ENCODE data around the gene ABHD16A. TPM values are rescaled to one million over a fixed set of nuclear protein-coding genes. Genes with fewer than 3 reads are reported as not detected.

The ABHD16A gene
- total RNA-seq, 4 donors from 2014 or later, result 44.1 to 92.6 (median 63.1) TPM

GRCh38 chr6:31742894-31743293 is 39.8 kb upstream of the ABHD16A start:
- no peak overlapping the region for H3K4me3 ChIP-seq
- no peaks in the 10 kb centered on the region for H3K27me3 ChIP-seq
- no peaks in the 10 kb centered on the region for H3K9me3 ChIP-seq
- H3K27ac ChIP-seq, result no peak overlapping the region
- DNase-seq, result no peak
- no peaks in the 10 kb centered on the region for H3K36me3 ChIP-seq
- peaks cover 4 to 22% (median 20%) of the 10 kb centered on the region in 4 donors for H3K4me1 ChIP-seq
- TF ChIP-seq CTCF (IDR thresholded peaks at IDR 0.05) (no peak), POLR2A (IDR thresholded peaks at IDR 0.05) (no peak)

- no peak overlapping the region for H3K4me3 ChIP-seq
- H3K27me3 ChIP-seq, result no peaks in the 10 kb centered on the region
- peaks cover 6 to 33% (median 31%) of the 10 kb centered on the region in 4 donors for H3K4me1 ChIP-seq
- H3K27ac ChIP-seq, result no peak overlapping the region
- TF ChIP-seq POLR2A (IDR thresholded peaks at IDR 0.05), result no peak
- TF ChIP-seq CTCF (IDR thresholded peaks at IDR 0.05), result no peak
- no peaks in the 10 kb centered on the region for H3K36me3 ChIP-seq
- no peaks in the 10 kb centered on the region for H3K9me3 ChIP-seq
- DNase-seq, result no peak
Measured at GRCh38 chr6:31741815-31742214, 38.7 kb upstream of the ABHD16A start.

- Histone ChIP-seq H3K4me3 (peak overlapping the region; percentile 63 to 91 (median 70)), H3K36me3 (no peaks in the 10 kb centered on the region), H3K4me1 (peaks cover 9 to 36% (median 33%) of the 10 kb centered on the region in 4 donors), H3K9me3 (no peaks in the 10 kb centered on the region), H3K27ac (peak overlapping the region; percentile 73 to 96 (median 94)), H3K27me3 (no peaks in the 10 kb centered on the region)
- TF ChIP-seq POLR2A (IDR thresholded peaks at IDR 0.05), result no peak
- no peak for TF ChIP-seq CTCF (IDR thresholded peaks at IDR 0.05)
- DNase-seq, result no peak
Measured at GRCh38 chr6:31740397-31741223, 37.5 kb upstream of the ABHD16A start.

GRCh38 chr6:31739639-31740396 is 36.7 kb upstream of the ABHD16A start, which contains the start of gene MSH5:
Gene MSH5 (plus strand): TSS chr6:31740005. CDS start chr6:31740467, 462 bp downstream.
- Histone ChIP-seq H3K9me3 (no peaks in the 10 kb centered on the region), H3K36me3 (no peaks in the 10 kb centered on the region), H3K4me1 (peaks cover 9 to 37% (median 33%) of the 10 kb centered on the region in 4 donors), H3K27me3 (no peaks in the 10 kb centered on the region), H3K4me3 (peak within 1 kb of the TSS; percentile 63 to 91 (median 70)), H3K27ac (peak within 1 kb of the TSS; percentile 84 to 96 (median 94))
- TF ChIP-seq CTCF (IDR thresholded peaks at IDR 0.05) (peak in 1 of 6 experiments; percentile 7), POLR2A (IDR thresholded peaks at IDR 0.05) (peak; percentile 32 to 61)
- DNase-seq, result peak; percentile 94 to 99 (median 99)

All from Peyer's patch (tissue), 4 donors.